ENCODE measurements around the gene EVA1C. TPM values are rescaled to one million over a fixed set of nuclear protein-coding genes. Genes with fewer than 3 reads are reported as not detected.
"Not testable (repeated sequence)": the region's sequence is repeated elsewhere in the genome, so short reads cannot be mapped to it uniquely, and the experiment has no call there.

Gene EVA1C
- total and polyA plus RNA-seq, 2 experiments from 2014 or later, result 4.6 to 6.9 TPM

GRCh38 chr21:32561476-32561875, 149.0 kb downstream of the EVA1C start:
- peaks cover 24% of the 10 kb centered on the region for H3K9me3 Mint-ChIP-seq
- peak; percentile 82; the same call in 1 of the 2 replicates for TF ChIP-seq ZNF462 (CRISPR knock-in tag; IDR thresholded peaks at IDR 0.05)
- TF ChIP-seq NANOG (IDR thresholded peaks at IDR 0.05; ENCODE audit: borderline replicate concordance), result peak; percentile 77
- peak; percentile 73 for ATAC-seq
- H3K36me3 Mint-ChIP-seq (ENCODE audit: low read depth), result peaks cover 24% of the 10 kb centered on the region
- H3K79me2 ChIP-seq (replicated peaks; ENCODE audit: insufficient read depth); H3K27me3 ChIP-seq (ENCODE audit: insufficient read depth); H3K36me3 ChIP-seq (ENCODE audit: insufficient read depth); H4K20me1 ChIP-seq (replicated peaks; ENCODE audit: insufficient read depth); H3F3A ChIP-seq (replicated peaks; ENCODE audit: low read depth); H2AFZ ChIP-seq; H3K27me3 Mint-ChIP-seq (ENCODE audit: insufficient read depth, low read depth, poor library complexity); H3K9me2 ChIP-seq (ENCODE audit: insufficient read depth): not testable (repeated sequence)
- peak overlapping the region; percentile 44 for H3K4me3 Mint-ChIP-seq
- DNase-seq (ENCODE audit: low spot score), result peak; percentile 55
- H3K4me2 ChIP-seq, result peak overlapping the region; percentile 33
- H3K27ac ChIP-seq (ENCODE audit: low read depth), result peak overlapping the region; percentile 86
- peak overlapping the region; percentile 16 for H3K4me3 ChIP-seq
- peaks cover 33% of the 10 kb centered on the region for H3K4me1 Mint-ChIP-seq
- peaks cover 21% of the 10 kb centered on the region for H3K4me1 ChIP-seq (ENCODE audit: insufficient read depth)
- peak overlapping the region; percentile 86 for H3K27ac Mint-ChIP-seq

GRCh38 chr21:32562426-32562825, 149.9 kb downstream of the EVA1C start:
- peaks cover 29% of the 10 kb centered on the region for H3K9me3 Mint-ChIP-seq
- Histone ChIP-seq H3F3A (replicated peaks; ENCODE audit: low read depth) (0 out of 2 replicates have a peak, but pooled peaks cover 4% of the 10 kb centered on the region), H3K4me1 (ENCODE audit: insufficient read depth) (peaks cover 14% of the 10 kb centered on the region), H3K4me3 (no peak overlapping the region), H4K20me1 (replicated peaks; ENCODE audit: insufficient read depth) (no peaks in the 10 kb centered on the region), H3K27ac (ENCODE audit: low read depth) (peak overlapping the region; percentile 86), H3K27me3 (ENCODE audit: insufficient read depth) (no peaks in the 10 kb centered on the region), H3K4me2 (peak overlapping the region; percentile 33), H3K36me3 (ENCODE audit: insufficient read depth) (no peaks in the 10 kb centered on the region), H3K9me2 (ENCODE audit: insufficient read depth) (no peaks in the 10 kb centered on the region; the same call in 1 of the 2 replicates), H2AFZ (no peak overlapping the region), H3K79me2 (replicated peaks; ENCODE audit: insufficient read depth) (no peaks in the 10 kb centered on the region)
- DNase-seq (ENCODE audit: low spot score) (peak; percentile 77), ATAC-seq (peak; percentile 74)
- H3K27me3 Mint-ChIP-seq (ENCODE audit: insufficient read depth, low read depth, poor library complexity), result peaks cover 8% of the 10 kb centered on the region
- H3K4me3 Mint-ChIP-seq, result no peak overlapping the region
- TF ChIP-seq CTCF (conservative IDR thresholded peaks at IDR 0.05; ENCODE audit: low read depth in 2 of 2), result peak; percentile 52 to 76
- TF ChIP-seq CREB1 (CRISPR knock-in tag; IDR thresholded peaks at IDR 0.05; ENCODE audit: low read depth), result peak; percentile 73
- TF ChIP-seq EZH2phosphoT487 (IDR thresholded peaks at IDR 0.05; ENCODE audit: unreplicated experiment), result no peak
- H3K4me1 Mint-ChIP-seq, result peaks cover 33% of the 10 kb centered on the region
- peak overlapping the region; percentile 86 for H3K27ac Mint-ChIP-seq
- H3K36me3 Mint-ChIP-seq (ENCODE audit: low read depth), result peaks cover 32% of the 10 kb centered on the region
